Colonic mucosa (tissue), 4 donors: ENCODE results near the gene PCSK5. TPM values are rescaled to one million over a fixed set of nuclear protein-coding genes. Genes with fewer than 3 reads are reported as not detected.

Experiments used
- DNase-seq: peaks from one replicate; pipeline ENCODE4 v3.0.0-alpha.2; 2020
- H3K27ac ChIP-seq: fragments of 200-600 bp; one replicate; pipeline ENCODE4 v1.8.0; 2021
- H3K27me3 ChIP-seq: fragments of 200-600 bp; one replicate; pipeline ENCODE4 v1.8.0; 2021
- H3K36me3 ChIP-seq: fragments of 200-600 bp; one replicate; pipeline ENCODE4 v1.8.0; 2021
- H3K4me1 ChIP-seq: fragments of 200-600 bp; one replicate; pipeline ENCODE4 v1.8.0; 2021; ENCODE audit warnings: mild to moderate bottlenecking
- H3K4me3 ChIP-seq: fragments of 200-600 bp; one replicate; pipeline ENCODE4 v1.8.0; 2021
- H3K9ac ChIP-seq, 2 donors: one replicate each; pipeline ENCODE4 v1.7.0; 2013; ENCODE audit warnings: control low read depth in 2 of 2, low read depth in 2 of 2, low read length in 2 of 2
- H3K9me3 ChIP-seq: fragments of 200-600 bp; one replicate; pipeline ENCODE4 v1.8.0; 2021
- intact Hi-C: fragments of 100-400 bp; cut with DNase I; formaldehyde crosslinking; loops from one replicate; pipeline ENCODE4 v1.14.1; 2022
- total RNA-seq, 2 donors: library from RNA; stranded (reverse); fragmentation: NEBNext Ultra II Directional in 1 of 2; extraction: Animal tissue kit (Norgen Biotek cat#: 25700) in 1 of 2; gene quantifications; one replicate each; pipeline ENCODE4 v1.2.1, GENCODE V29; 2021
- TF ChIP-seq, protein P1 (sequence below): fragments of 200-600 bp; IDR thresholded peaks from one replicate; pipeline ENCODE4 v1.8.0; 2022; ENCODE audit warnings: antibody characterized with exemption, mild to moderate bottlenecking
- donor health status: healthy.
- donor health status: DM: no; HTN: no; CAD: no.
- donor health status: DM: no; HTN: no; CAD: no.

The PCSK5 gene
- total RNA-seq, 2 donors from 2014 or later, result 36.7 to 55.3 TPM

DNA sequence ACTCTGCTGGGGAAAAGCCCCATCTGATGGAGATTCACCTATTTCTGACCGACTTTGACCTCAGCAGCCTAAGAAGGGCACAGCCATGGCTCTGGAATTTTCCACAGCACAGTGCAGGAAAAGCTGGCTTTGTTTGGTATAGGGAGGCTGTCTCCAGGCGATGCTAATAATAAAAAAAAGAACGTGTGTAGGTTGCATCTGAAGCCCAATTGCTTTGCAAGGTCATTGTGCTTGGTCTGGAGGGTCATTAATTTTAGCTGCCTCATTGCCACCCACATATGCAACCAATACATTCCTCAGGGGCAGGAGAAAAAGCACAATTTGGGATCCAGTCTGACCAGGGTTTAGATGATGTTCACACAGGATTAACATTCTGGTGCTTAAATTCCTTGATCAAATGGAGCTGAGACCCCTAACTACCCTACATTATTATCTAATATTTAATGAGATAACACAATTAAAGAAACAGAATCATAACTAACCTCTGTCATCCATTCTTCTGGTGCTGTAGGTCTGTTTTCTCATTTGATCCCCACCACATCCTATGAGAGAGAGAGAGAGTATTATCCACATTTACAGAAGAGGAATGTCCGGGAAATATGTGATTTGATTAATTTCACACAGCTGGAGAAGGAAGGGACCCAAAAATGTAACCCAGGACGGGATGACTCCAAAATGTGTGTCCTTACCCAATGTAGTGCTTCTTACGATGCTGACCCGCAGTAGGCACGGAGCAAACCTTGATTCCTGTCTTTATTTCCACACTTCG is 327.8 kb downstream of the PCSK5 start:
- H3K27ac ChIP-seq, result no peak overlapping the region
- intact Hi-C loops, result no loop called here
- H3K4me1 ChIP-seq, result no peaks in the 10 kb centered on the region
- TF ChIP-seq, protein P1, sequence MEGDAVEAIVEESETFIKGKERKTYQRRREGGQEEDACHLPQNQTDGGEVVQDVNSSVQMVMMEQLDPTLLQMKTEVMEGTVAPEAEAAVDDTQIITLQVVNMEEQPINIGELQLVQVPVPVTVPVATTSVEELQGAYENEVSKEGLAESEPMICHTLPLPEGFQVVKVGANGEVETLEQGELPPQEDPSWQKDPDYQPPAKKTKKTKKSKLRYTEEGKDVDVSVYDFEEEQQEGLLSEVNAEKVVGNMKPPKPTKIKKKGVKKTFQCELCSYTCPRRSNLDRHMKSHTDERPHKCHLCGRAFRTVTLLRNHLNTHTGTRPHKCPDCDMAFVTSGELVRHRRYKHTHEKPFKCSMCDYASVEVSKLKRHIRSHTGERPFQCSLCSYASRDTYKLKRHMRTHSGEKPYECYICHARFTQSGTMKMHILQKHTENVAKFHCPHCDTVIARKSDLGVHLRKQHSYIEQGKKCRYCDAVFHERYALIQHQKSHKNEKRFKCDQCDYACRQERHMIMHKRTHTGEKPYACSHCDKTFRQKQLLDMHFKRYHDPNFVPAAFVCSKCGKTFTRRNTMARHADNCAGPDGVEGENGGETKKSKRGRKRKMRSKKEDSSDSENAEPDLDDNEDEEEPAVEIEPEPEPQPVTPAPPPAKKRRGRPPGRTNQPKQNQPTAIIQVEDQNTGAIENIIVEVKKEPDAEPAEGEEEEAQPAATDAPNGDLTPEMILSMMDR, result no peak
- H3K36me3 ChIP-seq, result no peaks in the 10 kb centered on the region
- H3K27me3 ChIP-seq, result no peaks in the 10 kb centered on the region
- no peak for DNase-seq
- no peaks in the 10 kb centered on the region for H3K9me3 ChIP-seq
- no peak overlapping the region for H3K4me3 ChIP-seq
- no peak overlapping the region for H3K9ac ChIP-seq

DNA sequence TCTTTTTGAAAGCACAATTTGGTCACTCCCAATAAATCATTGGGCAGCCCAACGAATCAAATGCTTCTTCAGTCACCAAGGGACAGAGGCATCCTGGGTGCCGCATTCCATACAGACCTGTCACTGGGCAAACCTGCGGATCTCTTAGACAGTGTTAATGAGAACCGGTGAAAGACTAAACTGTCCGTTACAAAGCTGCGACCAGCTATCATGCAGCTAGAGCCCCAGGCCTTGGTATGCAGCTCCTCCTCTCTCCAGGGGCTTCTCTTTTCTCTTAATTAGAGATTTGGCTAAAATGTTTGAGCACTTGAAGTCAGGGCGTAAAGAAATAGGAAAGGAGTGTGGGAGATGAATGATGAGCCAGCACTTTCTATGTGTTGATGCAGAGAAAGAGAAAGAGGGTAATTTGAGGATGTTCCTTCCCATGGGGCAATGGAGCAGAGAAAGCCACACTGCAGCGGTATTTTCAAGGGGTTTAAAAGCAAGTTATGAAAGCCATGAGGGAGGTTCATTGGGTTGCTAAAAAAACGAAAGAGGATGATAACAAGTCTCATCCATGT is 328.5 kb downstream of the PCSK5 start:
- no peak overlapping the region for H3K4me3 ChIP-seq
- H3K27ac ChIP-seq, result no peak overlapping the region
- DNase-seq, result no peak
- TF ChIP-seq, protein P1, result no peak
- no peaks in the 10 kb centered on the region for H3K4me1 ChIP-seq
- no peak overlapping the region for H3K9ac ChIP-seq
- intact Hi-C loops, result no loop called here
- no peaks in the 10 kb centered on the region for H3K27me3 ChIP-seq
- no peaks in the 10 kb centered on the region for H3K36me3 ChIP-seq
- no peaks in the 10 kb centered on the region for H3K9me3 ChIP-seq

DNA sequence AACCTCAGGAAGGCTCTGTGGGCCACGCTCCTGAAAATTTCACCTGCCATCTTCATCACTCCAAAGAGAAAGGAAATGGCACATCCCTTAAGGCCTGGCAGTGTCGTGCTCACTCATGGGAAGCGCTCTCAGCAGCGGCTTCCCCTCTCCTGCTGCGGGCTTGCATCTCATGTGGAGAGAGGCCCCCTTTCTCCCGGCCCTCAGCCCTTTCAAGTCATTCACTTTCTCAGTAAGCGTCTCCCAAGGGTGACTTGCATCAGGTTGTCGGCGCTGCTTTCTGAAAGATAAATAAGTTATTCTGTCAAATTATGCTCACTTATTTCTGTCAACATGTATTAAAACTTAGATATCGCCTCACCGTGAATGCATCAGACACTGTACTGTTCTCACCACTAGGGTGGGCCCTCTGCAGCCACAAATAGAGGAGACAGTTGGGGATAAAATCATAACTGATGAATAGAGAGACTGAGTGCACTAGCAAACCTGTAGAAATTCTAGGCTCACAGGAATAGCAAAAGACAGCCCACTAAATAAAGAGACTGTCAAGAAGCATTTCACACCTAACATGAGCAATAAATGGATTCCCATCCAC is 329.2 kb downstream of the PCSK5 start:
- Histone ChIP-seq H3K9ac (no peak overlapping the region), H3K4me3 (no peak overlapping the region), H3K4me1 (no peaks in the 10 kb centered on the region), H3K9me3 (no peaks in the 10 kb centered on the region), H3K36me3 (no peaks in the 10 kb centered on the region), H3K27me3 (no peaks in the 10 kb centered on the region), H3K27ac (no peak overlapping the region)
- intact Hi-C loops, result no loop called here
- no peak for DNase-seq
- TF ChIP-seq, protein P1, result no peak

DNA sequence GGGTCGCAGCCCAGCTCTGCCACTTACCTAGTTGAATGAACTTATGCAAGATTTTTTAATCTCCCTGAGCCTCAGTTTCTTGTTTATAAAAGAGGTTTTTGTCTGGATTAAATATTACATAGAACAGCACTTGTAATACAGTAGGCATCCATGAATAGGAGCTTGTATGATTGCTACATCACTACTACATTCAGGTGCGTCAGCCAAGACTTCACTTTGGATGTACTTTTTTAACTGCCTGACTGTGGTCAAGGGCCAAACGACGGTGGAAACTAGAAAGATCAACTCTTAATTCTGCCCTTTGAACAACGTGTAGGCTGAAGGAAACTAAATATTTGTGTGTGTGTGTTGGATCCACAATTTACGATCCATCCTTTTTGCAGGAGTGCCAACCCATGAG is 330.9 kb downstream of the PCSK5 start:
- no peak for DNase-seq
- Histone ChIP-seq H3K9me3 (no peaks in the 10 kb centered on the region), H3K36me3 (no peaks in the 10 kb centered on the region), H3K4me1 (no peaks in the 10 kb centered on the region), H3K4me3 (no peak overlapping the region), H3K9ac (no peak overlapping the region), H3K27ac (no peak overlapping the region), H3K27me3 (no peaks in the 10 kb centered on the region)
- TF ChIP-seq, protein P1, result no peak
- intact Hi-C loops, result no loop called here

DNA sequence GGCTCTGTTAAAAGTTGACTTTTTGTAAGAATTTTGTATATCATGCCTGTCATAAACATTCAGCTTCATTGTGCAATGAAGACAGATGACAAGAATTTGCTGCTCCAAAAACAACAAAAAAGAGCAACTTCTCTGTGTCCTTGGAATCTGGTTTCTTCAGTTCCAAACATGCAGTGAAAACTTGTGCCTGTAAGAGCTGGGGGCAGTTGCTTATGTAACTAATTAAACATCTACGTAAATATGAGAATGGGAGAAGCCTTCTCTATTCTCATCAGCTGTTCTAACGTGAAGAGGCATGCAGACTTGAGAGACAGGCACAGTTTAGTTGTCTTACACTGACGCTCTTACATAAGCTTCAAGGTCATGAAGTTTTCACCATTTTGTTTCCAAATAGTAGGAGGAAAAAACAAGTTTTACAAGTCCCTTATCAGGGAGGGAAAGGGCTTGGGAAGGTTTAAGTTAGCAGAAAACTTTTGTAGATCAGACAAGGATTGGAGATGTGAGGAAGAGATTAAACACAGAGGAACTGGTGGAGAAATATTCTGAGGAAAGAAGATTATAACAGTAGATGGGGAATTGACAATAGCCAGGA is 333.4 kb downstream of the PCSK5 start:
- Histone ChIP-seq H3K9ac (no peak overlapping the region), H3K4me3 (no peak overlapping the region), H3K36me3 (no peaks in the 10 kb centered on the region), H3K9me3 (no peaks in the 10 kb centered on the region), H3K4me1 (no peaks in the 10 kb centered on the region), H3K27me3 (no peaks in the 10 kb centered on the region), H3K27ac (no peak overlapping the region)
- intact Hi-C loops, result no loop called here
- TF ChIP-seq, protein P1, result no peak
- no peak for DNase-seq
